Caco-2 (cell line): ENCODE measurements around the gene SIGLEC15. TPM values are rescaled to one million over a fixed set of nuclear protein-coding genes. Genes with fewer than 3 reads are reported as not detected.

Source experiments
- BruUV-seq: library from RNA; stranded (reverse); fragments of 400-500 nt; replicated peaks from 2 replicates; lab custom pipeline; 2021; lab: Mats Ljungman, UMichigan
- CTCF ChIA-PET: fragments of 300-600 bp; sonication (Branson Sonifier 250); formaldehyde crosslinking; loops from one replicate; lab custom pipeline; 2022; ENCODE audit warnings: antibody characterized with exemption; lab: Charles Lee
- POLR2A ChIA-PET: fragments of 300-600 bp; sonication (Branson Sonifier 250); formaldehyde crosslinking; loops from one replicate; lab custom pipeline; 2022; ENCODE audit warnings: antibody characterized with exemption; lab: Charles Lee
- DNase-seq, 2 experiments: peaks; one replicate each; pipeline versions ENCODE4 v3.0.0 to v3.0.0-alpha.2; 2020 to 2022
- H3K27me3 ChIP-seq: replicated peaks from 2 replicates; pipeline ENCODE4 v1.6.0; 2011; ENCODE audit warnings: low read length; ENCODE audit not compliant: control insufficient read depth, insufficient read depth
- H3K36me3 ChIP-seq: 2 replicates; pipeline ENCODE4 v1.5.1; 2011; ENCODE audit warnings: low read length; ENCODE audit not compliant: control insufficient read depth, insufficient read depth
- H3K4me1 ChIP-seq: fragments of 250-450 bp; sonication (Bioruptor Pico); 2 replicates; pipeline ENCODE4 v1.5.1; 2020; ENCODE audit warnings: mild to moderate bottlenecking
- H3K4me3 ChIP-seq: 2 replicates; pipeline ENCODE4 v1.5.1; 2011; ENCODE audit warnings: low read depth, mild to moderate bottlenecking, control low read depth, low read length
- H3K9me3 ChIP-seq: fragments of 250-450 bp; sonication (Bioruptor Pico); 2 replicates; pipeline ENCODE4 v1.5.1; 2020; ENCODE audit warnings: mild to moderate bottlenecking, moderate library complexity
- H3K27ac Mint-ChIP-seq: one replicate; pipeline ENCODE4 v1.8.0; 2022; ENCODE audit warnings: mixed read lengths; ENCODE audit not compliant: unreplicated experiment
- H3K27me3 Mint-ChIP-seq: one replicate; pipeline ENCODE4 v1.8.0; 2022; ENCODE audit warnings: mixed read lengths; ENCODE audit not compliant: insufficient read depth, unreplicated experiment
- H3K36me3 Mint-ChIP-seq: one replicate; pipeline ENCODE4 v1.8.0; 2022; ENCODE audit warnings: mild to moderate bottlenecking, mixed read lengths; ENCODE audit not compliant: insufficient read depth, unreplicated experiment
- H3K4me1 Mint-ChIP-seq: one replicate; pipeline ENCODE4 v1.8.0; 2022; ENCODE audit warnings: low read depth, mixed read lengths; ENCODE audit not compliant: unreplicated experiment
- H3K4me3 Mint-ChIP-seq: one replicate; pipeline ENCODE4 v1.8.0; 2022; ENCODE audit warnings: mild to moderate bottlenecking, moderate library complexity, mixed read lengths; ENCODE audit not compliant: unreplicated experiment
- H3K9me3 Mint-ChIP-seq: one replicate; pipeline ENCODE4 v1.8.0; 2022; ENCODE audit warnings: mixed read lengths; ENCODE audit not compliant: unreplicated experiment
- intact Hi-C: fragments of 100-400 bp; cut with micrococcal nuclease; formaldehyde crosslinking; loops from one replicate; pipeline ENCODE4 v1.10.0; 2022; ENCODE audit not compliant: unreplicated experiment
- total RNA-seq: library from RNA; stranded (reverse); gene quantifications from 2 replicates; pipeline ENCODE4 v1.2.3, GENCODE V29; 2022
- TF ChIP-seq, protein P1 (sequence below), 2 experiments: fragments of 200-600 bp in 1 of 2; IDR thresholded peaks; 1 replicate in 1 of 2; 2 replicates in 1 of 2; pipeline versions ENCODE4 v1.5.1 to v1.8.0; 2011 to 2022; ENCODE audit warnings: antibody characterized with exemption in 1 of 2, control low read depth in 1 of 2, inconsistent platforms in 1 of 2, low read depth in 1 of 2, low read length in 1 of 2, mild to moderate bottlenecking in 1 of 2, moderate library complexity in 1 of 2; ENCODE audit not compliant: insufficient read depth in 1 of 2, severe bottlenecking in 1 of 2, unreplicated experiment in 1 of 2

SIGLEC15 gene
- total RNA-seq, 1 experiment from 2014 or later = not detected

GRCh38 chr18:45839414-45840395, 14.2 kb downstream of the SIGLEC15 start:
- intact Hi-C loops = loop anchor here (1.0 kb wide), 2 partner anchors 116 to 148 kb away; no protein-coding TSS in a partner anchor
- DNase-seq = peak; percentile 38 to 46
- POLR2A ChIA-PET = no interaction called here
- H3K36me3 ChIP-seq = no peaks in the 10 kb centered on the region; the same call in 1 of the 2 replicates
- Mint-ChIP-seq H3K9me3 (no peaks in the 10 kb centered on the region), H3K27ac (no peak overlapping the region), H3K36me3 (no peaks in the 10 kb centered on the region), H3K4me3 (no peak overlapping the region), H3K4me1 (peaks cover 16% of the 10 kb centered on the region), H3K27me3 (no peaks in the 10 kb centered on the region)
- CTCF ChIA-PET = interaction anchor here (0.6 to 1.0 kb wide), 2 partner anchors 40 to 117 kb away, joined by 4 to 6 read pairs; no protein-coding TSS in a partner anchor
- no TSS peak for BruUV-seq
- H3K4me3 ChIP-seq = no peak overlapping the region
- TF ChIP-seq, protein P1, sequence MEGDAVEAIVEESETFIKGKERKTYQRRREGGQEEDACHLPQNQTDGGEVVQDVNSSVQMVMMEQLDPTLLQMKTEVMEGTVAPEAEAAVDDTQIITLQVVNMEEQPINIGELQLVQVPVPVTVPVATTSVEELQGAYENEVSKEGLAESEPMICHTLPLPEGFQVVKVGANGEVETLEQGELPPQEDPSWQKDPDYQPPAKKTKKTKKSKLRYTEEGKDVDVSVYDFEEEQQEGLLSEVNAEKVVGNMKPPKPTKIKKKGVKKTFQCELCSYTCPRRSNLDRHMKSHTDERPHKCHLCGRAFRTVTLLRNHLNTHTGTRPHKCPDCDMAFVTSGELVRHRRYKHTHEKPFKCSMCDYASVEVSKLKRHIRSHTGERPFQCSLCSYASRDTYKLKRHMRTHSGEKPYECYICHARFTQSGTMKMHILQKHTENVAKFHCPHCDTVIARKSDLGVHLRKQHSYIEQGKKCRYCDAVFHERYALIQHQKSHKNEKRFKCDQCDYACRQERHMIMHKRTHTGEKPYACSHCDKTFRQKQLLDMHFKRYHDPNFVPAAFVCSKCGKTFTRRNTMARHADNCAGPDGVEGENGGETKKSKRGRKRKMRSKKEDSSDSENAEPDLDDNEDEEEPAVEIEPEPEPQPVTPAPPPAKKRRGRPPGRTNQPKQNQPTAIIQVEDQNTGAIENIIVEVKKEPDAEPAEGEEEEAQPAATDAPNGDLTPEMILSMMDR (IDR thresholded peaks at IDR 0.05; ENCODE audit: insufficient read depth in 1 of 2, low read depth in 1 of 2, low read length in 1 of 2, severe bottlenecking in 1 of 2, unreplicated experiment in 1 of 2) = peak in 1 of 2 experiments; percentile 41
- H3K27me3 ChIP-seq = no peaks in the 10 kb centered on the region
- H3K4me1 ChIP-seq = 0 out of 2 replicates have a peak, but pooled peaks cover 7% of the 10 kb centered on the region
- H3K9me3 ChIP-seq = no peaks in the 10 kb centered on the region

GRCh38 chr18:45841060-45841764, 15.7 kb downstream of the SIGLEC15 start:
- H3K36me3 Mint-ChIP-seq = no peaks in the 10 kb centered on the region
- no peak overlapping the region for H3K4me3 Mint-ChIP-seq
- TF ChIP-seq, protein P1 (IDR thresholded peaks at IDR 0.05; ENCODE audit: insufficient read depth in 1 of 2, low read depth in 1 of 2, low read length in 1 of 2, severe bottlenecking in 1 of 2, unreplicated experiment in 1 of 2) = no peak
- Histone ChIP-seq H3K27me3 (no peaks in the 10 kb centered on the region), H3K4me1 (0 out of 2 replicates have a peak, but pooled peaks cover 7% of the 10 kb centered on the region), H3K4me3 (no peak overlapping the region), H3K9me3 (no peaks in the 10 kb centered on the region), H3K36me3 (no peaks in the 10 kb centered on the region)
- H3K9me3 Mint-ChIP-seq = no peaks in the 10 kb centered on the region
- no TSS peak for BruUV-seq
- no peak for DNase-seq
- ChIA-PET CTCF (no interaction called here), POLR2A (no interaction called here)
- no peak overlapping the region for H3K27ac Mint-ChIP-seq
- intact Hi-C loops = no loop called here
- no peaks in the 10 kb centered on the region for H3K27me3 Mint-ChIP-seq
- peaks cover 2% of the 10 kb centered on the region for H3K4me1 Mint-ChIP-seq

- TF ChIP-seq, protein P1 (IDR thresholded peaks at IDR 0.05; ENCODE audit: insufficient read depth in 1 of 2, low read depth in 1 of 2, low read length in 1 of 2, severe bottlenecking in 1 of 2, unreplicated experiment in 1 of 2) = no peak
- H3K4me1 ChIP-seq = no peaks in the 10 kb centered on the region
- POLR2A ChIA-PET = no interaction called here
- H3K27me3 Mint-ChIP-seq = no peaks in the 10 kb centered on the region
- no peaks in the 10 kb centered on the region for H3K36me3 Mint-ChIP-seq
- DNase-seq = no peak
- no peaks in the 10 kb centered on the region for H3K27me3 ChIP-seq
- intact Hi-C loops = no loop called here
- H3K36me3 ChIP-seq = no peaks in the 10 kb centered on the region
- BruUV-seq = no TSS peak
- no peaks in the 10 kb centered on the region for H3K4me1 Mint-ChIP-seq
- H3K9me3 ChIP-seq = no peaks in the 10 kb centered on the region
- no peaks in the 10 kb centered on the region for H3K9me3 Mint-ChIP-seq
- CTCF ChIA-PET = no interaction called here
- H3K4me3 ChIP-seq = no peak overlapping the region
- H3K27ac Mint-ChIP-seq = no peak overlapping the region
- H3K4me3 Mint-ChIP-seq = no peak overlapping the region
These were observed 16.4 kb downstream of the SIGLEC15 start for GRCh38 chr18:45841765-45842442.
